ENCODE results near the gene PCDHB1.
A peak's percentile ranks its signal among the peaks of the same experiment; 100 is the strongest.

DNA sequence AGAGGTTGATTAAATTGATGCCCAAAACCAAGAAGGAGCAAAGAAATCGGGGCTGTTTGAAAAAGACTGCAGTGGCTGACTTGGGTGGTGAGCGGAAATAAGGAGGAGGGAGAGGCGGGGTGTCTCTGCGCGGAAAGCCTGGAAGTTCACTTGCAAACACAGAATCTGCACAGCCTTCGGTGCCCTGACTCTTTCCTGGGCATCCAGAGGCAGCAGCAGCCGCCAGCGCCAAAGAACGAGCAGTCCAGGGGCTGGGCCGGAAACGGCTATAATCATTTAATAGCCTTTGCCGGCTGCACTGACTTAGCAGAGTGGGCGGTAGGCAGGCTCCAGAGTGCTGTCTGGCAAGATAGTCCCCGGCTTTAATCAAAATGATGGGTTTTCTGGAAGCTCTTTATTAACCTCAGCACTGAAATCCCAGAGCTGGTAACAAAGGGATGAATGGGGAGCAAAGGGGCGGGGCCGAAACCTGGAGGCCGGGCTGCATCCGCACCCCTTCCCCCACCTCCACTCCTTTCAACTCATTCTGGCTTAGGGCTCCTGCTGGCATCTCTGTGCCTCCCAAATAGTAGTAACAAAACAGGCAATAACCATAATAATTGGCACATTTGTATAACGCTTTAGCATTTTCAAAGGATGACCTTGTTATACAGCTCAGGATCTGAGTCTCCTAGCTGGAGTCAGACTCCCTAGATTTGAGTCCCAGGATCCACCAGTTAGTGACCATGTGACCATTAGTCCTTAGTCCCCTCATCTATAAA, 49.1 kb upstream of the PCDHB1 start:
- TF ChIP-seq EZH2 (IDR thresholded peaks at IDR 0.05; ENCODE audit: low read depth, low read length, severe bottlenecking): no peak
- TF ChIP-seq, protein P1, sequence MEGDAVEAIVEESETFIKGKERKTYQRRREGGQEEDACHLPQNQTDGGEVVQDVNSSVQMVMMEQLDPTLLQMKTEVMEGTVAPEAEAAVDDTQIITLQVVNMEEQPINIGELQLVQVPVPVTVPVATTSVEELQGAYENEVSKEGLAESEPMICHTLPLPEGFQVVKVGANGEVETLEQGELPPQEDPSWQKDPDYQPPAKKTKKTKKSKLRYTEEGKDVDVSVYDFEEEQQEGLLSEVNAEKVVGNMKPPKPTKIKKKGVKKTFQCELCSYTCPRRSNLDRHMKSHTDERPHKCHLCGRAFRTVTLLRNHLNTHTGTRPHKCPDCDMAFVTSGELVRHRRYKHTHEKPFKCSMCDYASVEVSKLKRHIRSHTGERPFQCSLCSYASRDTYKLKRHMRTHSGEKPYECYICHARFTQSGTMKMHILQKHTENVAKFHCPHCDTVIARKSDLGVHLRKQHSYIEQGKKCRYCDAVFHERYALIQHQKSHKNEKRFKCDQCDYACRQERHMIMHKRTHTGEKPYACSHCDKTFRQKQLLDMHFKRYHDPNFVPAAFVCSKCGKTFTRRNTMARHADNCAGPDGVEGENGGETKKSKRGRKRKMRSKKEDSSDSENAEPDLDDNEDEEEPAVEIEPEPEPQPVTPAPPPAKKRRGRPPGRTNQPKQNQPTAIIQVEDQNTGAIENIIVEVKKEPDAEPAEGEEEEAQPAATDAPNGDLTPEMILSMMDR (IDR thresholded peaks at IDR 0.05; ENCODE audit: control extremely low read depth in 1 of 3, insufficient read depth in 1 of 3, low read depth in 1 of 3, low read length in 3 of 3): no peak
- TF ChIP-seq POLR2A (IDR thresholded peaks at IDR 0.05; ENCODE audit: control extremely low read depth in 1 of 2, low read depth in 2 of 2, low read length in 2 of 2): peak in 1 of 2 experiments; percentile 87; a peak in 2 of 3 replicates
- TF ChIP-seq RXRA (IDR thresholded peaks at IDR 0.05; ENCODE audit: insufficient read depth, low read depth, low read length): 0 out of 2 replicates have a peak, but pooled peaks have one; percentile 3
- no peak for TF ChIP-seq RFX5 (IDR thresholded peaks at IDR 0.05; ENCODE audit: borderline replicate concordance, low read depth, low read length)
- no peak for TF ChIP-seq GABPA (IDR thresholded peaks at IDR 0.05; ENCODE audit: borderline replicate concordance, insufficient read depth, low read length)
- peak in 1 of 2 experiments; percentile 96; a peak in 1 of 3 replicates for TF ChIP-seq EP300 (IDR thresholded peaks at IDR 0.05; ENCODE audit: borderline replicate concordance in 1 of 2, low read depth in 2 of 2, low read length in 2 of 2)
- TF ChIP-seq POLR2AphosphoS5 (IDR thresholded peaks at IDR 0.05; ENCODE audit: low read depth, low read length): no peak
- no peak; the same call in 1 of the 2 replicates for TF ChIP-seq EGR1 (IDR thresholded peaks at IDR 0.05; ENCODE audit: borderline replicate concordance, low read depth, low read length)

All from H1 (cell line).